ENCODE results near the gene A2ML1. TPM values are rescaled to one million over a fixed set of nuclear protein-coding genes. Genes with fewer than 3 reads are reported as not detected.
A peak's percentile ranks its signal among the peaks of the same experiment; 100 is the strongest.

A2ML1 gene
- total and polyA plus RNA-seq, 12 donors, result 0.13 to 0.20 TPM; not detected in 10

DNA sequence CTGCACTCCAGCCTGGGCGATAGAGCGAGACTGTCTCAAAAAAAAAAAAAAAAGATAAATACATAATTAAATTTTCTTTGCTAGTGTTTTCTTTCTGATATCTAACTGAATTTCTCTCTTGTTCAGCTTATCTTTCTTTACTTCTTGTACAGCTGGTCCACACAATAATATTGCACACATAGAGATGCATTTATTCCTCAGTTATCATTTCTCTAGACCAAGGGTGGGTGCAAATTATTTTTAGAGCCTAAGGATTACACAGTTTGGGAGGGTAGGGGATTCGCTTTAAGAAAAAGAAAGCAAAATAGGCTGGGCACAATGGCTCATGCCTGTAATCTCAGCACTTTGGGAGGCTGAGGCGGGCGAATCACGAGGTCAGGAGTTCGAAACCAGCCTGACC lies 17.9 kb downstream of the A2ML1 start:
- DNase-seq (no peak), ATAC-seq (no peak)
- TF ChIP-seq, protein P1, sequence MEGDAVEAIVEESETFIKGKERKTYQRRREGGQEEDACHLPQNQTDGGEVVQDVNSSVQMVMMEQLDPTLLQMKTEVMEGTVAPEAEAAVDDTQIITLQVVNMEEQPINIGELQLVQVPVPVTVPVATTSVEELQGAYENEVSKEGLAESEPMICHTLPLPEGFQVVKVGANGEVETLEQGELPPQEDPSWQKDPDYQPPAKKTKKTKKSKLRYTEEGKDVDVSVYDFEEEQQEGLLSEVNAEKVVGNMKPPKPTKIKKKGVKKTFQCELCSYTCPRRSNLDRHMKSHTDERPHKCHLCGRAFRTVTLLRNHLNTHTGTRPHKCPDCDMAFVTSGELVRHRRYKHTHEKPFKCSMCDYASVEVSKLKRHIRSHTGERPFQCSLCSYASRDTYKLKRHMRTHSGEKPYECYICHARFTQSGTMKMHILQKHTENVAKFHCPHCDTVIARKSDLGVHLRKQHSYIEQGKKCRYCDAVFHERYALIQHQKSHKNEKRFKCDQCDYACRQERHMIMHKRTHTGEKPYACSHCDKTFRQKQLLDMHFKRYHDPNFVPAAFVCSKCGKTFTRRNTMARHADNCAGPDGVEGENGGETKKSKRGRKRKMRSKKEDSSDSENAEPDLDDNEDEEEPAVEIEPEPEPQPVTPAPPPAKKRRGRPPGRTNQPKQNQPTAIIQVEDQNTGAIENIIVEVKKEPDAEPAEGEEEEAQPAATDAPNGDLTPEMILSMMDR (IDR thresholded peaks at IDR 0.05), result no peak
- H3K27me3 ChIP-seq, result peaks cover 0 to 11% (median 0%) of the 10 kb centered on the region in 7 donors
- H3K27ac ChIP-seq, result no peak overlapping the region
- peaks cover 0 to 10% (median 0%) of the 10 kb centered on the region in 9 donors for H3K4me1 ChIP-seq
- H3K36me3 ChIP-seq, result no peaks in the 10 kb centered on the region
- intact Hi-C loops (cut with DNase I), result no loop called here
- no peaks in the 10 kb centered on the region for H3K9me3 ChIP-seq
- no peak overlapping the region for H3K4me3 ChIP-seq
- WGBS, 2 donors, result 84 to 92% methylated on average over 7 of the region's 7 CpGs

DNA sequence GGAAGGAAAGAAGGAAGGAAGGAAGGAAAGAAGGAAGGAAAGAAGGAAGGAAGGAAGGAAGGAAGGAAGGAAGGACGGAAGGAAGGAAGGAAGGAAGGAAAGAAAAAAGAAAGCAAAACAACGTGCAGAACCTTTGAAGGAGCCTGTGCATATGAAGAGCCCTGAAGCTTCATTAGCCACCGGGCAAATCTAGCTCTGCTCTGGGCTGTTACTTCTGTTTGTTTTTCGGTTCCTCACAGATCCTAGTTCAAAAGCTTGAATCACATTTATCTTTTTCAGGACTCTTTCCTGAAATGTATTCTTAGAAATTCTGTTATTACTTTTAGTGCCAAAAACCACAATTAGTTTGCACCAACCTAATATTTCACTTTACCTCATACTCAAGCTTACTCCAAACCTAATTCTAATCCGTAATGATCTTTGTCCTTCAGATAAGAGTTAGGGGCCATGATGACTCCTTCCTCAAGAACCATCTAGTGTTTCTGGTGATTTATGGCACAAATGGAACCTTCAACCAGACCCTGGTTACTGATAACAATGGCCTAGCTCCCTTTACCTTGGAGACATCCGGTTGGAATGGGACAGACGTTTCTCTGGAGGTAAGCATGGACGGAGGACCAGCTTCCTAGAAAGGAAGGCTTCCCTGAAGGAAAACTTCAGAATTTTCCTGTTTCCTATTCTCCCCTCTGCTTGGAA lies 18.7 kb downstream of the A2ML1 start:
- peaks cover 0 to 10% (median 0%) of the 10 kb centered on the region in 9 donors for H3K4me1 ChIP-seq
- intact Hi-C loops (cut with DNase I), result no loop called here
- ATAC-seq, result no peak
- H3K27me3 ChIP-seq, result peaks cover 0 to 10% (median 0%) of the 10 kb centered on the region in 7 donors
- H3K9me3 ChIP-seq, result no peaks in the 10 kb centered on the region
- H3K36me3 ChIP-seq, result no peaks in the 10 kb centered on the region
- TF ChIP-seq, protein P1 (IDR thresholded peaks at IDR 0.05), result no peak
- WGBS, 2 donors, result 73 to 74% methylated on average over 7 to 8 of the region's 8 CpGs
- no peak overlapping the region for H3K4me3 ChIP-seq
- H3K27ac ChIP-seq, result no peak overlapping the region
- no peak for DNase-seq

DNA sequence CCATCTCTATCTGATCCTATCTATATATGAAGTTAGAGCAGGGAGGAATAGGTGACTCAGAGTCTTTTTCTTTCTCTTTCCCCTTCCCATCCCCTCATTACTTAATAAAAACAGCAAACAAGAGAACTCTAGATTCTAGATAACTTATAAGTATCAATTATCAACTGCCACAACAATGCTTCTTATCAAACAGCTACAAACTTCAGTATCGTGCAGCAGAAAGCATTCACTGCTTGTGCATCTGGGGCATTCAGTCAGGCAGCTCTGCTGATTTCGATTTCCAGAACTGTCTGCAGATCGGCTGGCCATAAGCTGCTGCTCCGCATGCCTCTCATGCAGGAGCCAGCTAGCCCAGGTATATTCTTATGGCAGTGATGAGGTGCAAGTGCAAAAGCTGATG lies 19.4 kb downstream of the A2ML1 start:
- DNase-seq, result no peak
- TF ChIP-seq, protein P1 (IDR thresholded peaks at IDR 0.05), result no peak
- no peak overlapping the region for H3K27ac ChIP-seq
- H3K9me3 ChIP-seq, result no peaks in the 10 kb centered on the region
- no peaks in the 10 kb centered on the region for H3K36me3 ChIP-seq
- peaks cover 0 to 10% (median 0%) of the 10 kb centered on the region in 9 donors for H3K4me1 ChIP-seq
- intact Hi-C loops (cut with DNase I), result no loop called here
- WGBS, 2 donors, result 74 to 77% methylated on average over 4 of the region's 4 CpGs
- H3K4me3 ChIP-seq, result no peak overlapping the region
- no peak for ATAC-seq
- H3K27me3 ChIP-seq, result peaks cover 0 to 10% (median 0%) of the 10 kb centered on the region in 7 donors

DNA sequence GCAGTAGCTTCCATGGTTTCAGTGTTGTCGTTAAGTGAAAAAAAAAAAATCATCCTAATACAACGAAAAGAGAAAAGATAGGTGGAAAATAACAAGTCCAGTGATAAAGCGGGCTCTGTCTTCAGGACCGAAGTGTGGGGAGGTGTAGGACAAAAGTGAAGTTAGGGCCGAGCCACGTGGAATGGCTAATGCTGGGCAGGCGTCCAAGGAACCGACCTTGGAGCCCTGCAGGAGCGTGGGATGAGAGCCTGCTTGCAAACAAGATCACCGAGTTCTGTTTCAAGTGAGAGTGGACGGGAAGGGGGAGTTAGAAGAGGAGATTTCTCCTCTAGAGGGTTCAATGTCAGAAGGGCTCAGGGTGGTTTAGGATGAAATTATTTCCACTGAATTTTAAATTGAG lies 22.2 kb downstream of the A2ML1 start:
- no peaks in the 10 kb centered on the region for H3K36me3 ChIP-seq
- H3K27ac ChIP-seq, result peak overlapping the region in 1 of 10 donors; percentile 16
- H3K9me3 ChIP-seq, result no peaks in the 10 kb centered on the region
- WGBS, 2 donors, result 10 to 12% methylated on average over 11 of the region's 11 CpGs
- H3K27me3 ChIP-seq, result no peaks in the 10 kb centered on the region
- intact Hi-C loops (cut with DNase I), result no loop called here
- DNase-seq (peak; percentile 64 to 81), ATAC-seq (peak; percentile 77 to 99 (median 89))
- peaks cover 0 to 10% (median 4%) of the 10 kb centered on the region in 9 donors for H3K4me1 ChIP-seq
- TF ChIP-seq, protein P1 (IDR thresholded peaks at IDR 0.05), result no peak
- H3K4me3 ChIP-seq, result peak overlapping the region in 1 of 10 donors; percentile 8

Data from heart right ventricle (tissue), 16 donors.